HepG2 (cell line): ENCODE measurements around the gene ZDHHC14. TPM values are rescaled to one million over a fixed set of nuclear protein-coding genes. Genes with fewer than 3 reads are reported as not detected.

Experiments used
- EP300 ChIP-seq, 3 experiments: sonication (generic) in 1 of 3; formaldehyde crosslinking in 1 of 3; IDR thresholded peaks; 2 replicates each; pipeline versions ENCODE4 v1.5.1 to v1.6.1; 2011 to 2020; ENCODE audit warnings: low read depth in 2 of 3, low read length in 2 of 3, borderline replicate concordance in 1 of 3, improper control_type of control experiment in 1 of 3, mild to moderate bottlenecking in 1 of 3, missing genetic modification reagents in 1 of 3, moderate library complexity in 1 of 3
- FOXO1 ChIP-seq: sonication (generic); formaldehyde crosslinking; IDR thresholded peaks from 2 replicates; pipeline ENCODE4 v1.4.0; 2020; ENCODE audit warnings: missing genetic modification reagents
- GPN1 ChIP-seq: sonication (generic); formaldehyde crosslinking; IDR thresholded peaks from 2 replicates; pipeline ENCODE4 v1.5.1; 2020; ENCODE audit warnings: missing genetic modification reagents, borderline replicate concordance
- KLF13 ChIP-seq: sonication (generic); formaldehyde crosslinking; IDR thresholded peaks from 2 replicates; pipeline ENCODE4 v1.4.0; 2020; ENCODE audit warnings: mild to moderate bottlenecking, missing genetic modification reagents
- MIER2 ChIP-seq: IDR thresholded peaks from 2 replicates; pipeline ENCODE4 v1.6.1; 2016; ENCODE audit warnings: missing biosample characterization, missing genetic modification reagents
- MXD4 ChIP-seq: IDR thresholded peaks from 2 replicates; pipeline ENCODE4 v1.6.1; 2016; ENCODE audit warnings: mild to moderate bottlenecking, missing biosample characterization, missing genetic modification reagents
- NBN ChIP-seq: fragments of 450-650 bp; conservative IDR thresholded peaks from 2 replicates; pipeline ENCODE4 v1.6.1; 2017
- NFKB2 ChIP-seq: sonication (generic); formaldehyde crosslinking; IDR thresholded peaks from 2 replicates; pipeline ENCODE4 v1.4.0; 2020; ENCODE audit warnings: missing genetic modification reagents, borderline replicate concordance
- POLR2AphosphoS2 ChIP-seq: IDR thresholded peaks from 2 replicates; pipeline ENCODE4 v1.6.1; 2011; ENCODE audit warnings: low read depth, low read length, improper control_type of control experiment
- SKI ChIP-seq: fragments of 450-650 bp; IDR thresholded peaks from one replicate; pipeline ENCODE4 v1.6.1; 2018; ENCODE audit warnings: mild to moderate bottlenecking; ENCODE audit not compliant: partially characterized antibody
- SMAD3 ChIP-seq: sonication (generic); formaldehyde crosslinking; IDR thresholded peaks from 2 replicates; pipeline ENCODE4 v1.4.0; 2020; ENCODE audit warnings: missing genetic modification reagents
- SMARCC2 ChIP-seq: fragments of 450-650 bp; IDR thresholded peaks from 2 replicates; pipeline ENCODE4 v1.6.1; 2017; ENCODE audit warnings: antibody characterized with exemption, mild to moderate bottlenecking
- TGIF2 ChIP-seq: IDR thresholded peaks from 2 replicates; pipeline ENCODE4 v1.6.1; 2016; ENCODE audit warnings: control low read depth, missing compliant biosample characterization
- ZNF615 ChIP-seq: sonication (generic); formaldehyde crosslinking; IDR thresholded peaks from 2 replicates; pipeline ENCODE4 v1.5.0; 2020; ENCODE audit warnings: mild to moderate bottlenecking, missing genetic modification reagents, borderline replicate concordance
- ZNF746 ChIP-seq: sonication (generic); formaldehyde crosslinking; IDR thresholded peaks from 2 replicates; pipeline ENCODE4 v1.8.0; 2022; ENCODE audit warnings: mild to moderate bottlenecking, missing genetic modification reagents
- polyA plus RNA-seq, 8 experiments: library from polyadenylated mRNA; depleted of rRNA in 3 of 8; stranded (reverse) in 7 of 8; unstranded in 1 of 8; fragments of >200 nt; fragmentation: Illumina TruSeq in 4 of 8; extraction: Trizol in 4 of 8; gene quantifications; 2 replicates each; pipeline versions ENCODE4 v1.2.1 to v1.2.3, GENCODE V29; 2011 to 2016; ENCODE audit warnings: low read depth in 4 of 8, missing spikeins in 1 of 8, mixed read lengths in 1 of 8; ENCODE audit not compliant: insufficient read depth in 1 of 8
- total RNA-seq, 5 experiments: library from RNA; depleted of rRNA; stranded (reverse); fragments of >200 nt; fragmentation: Illumina TruSeq; extraction: Trizol; gene quantifications; 2 replicates each; pipeline ENCODE4 v1.2.3, GENCODE V29; 2016; ENCODE audit warnings: low read depth in 1 of 5
- TF ChIP-seq, protein P1 (sequence below): sonication (generic); formaldehyde crosslinking; IDR thresholded peaks from 2 replicates; pipeline ENCODE4 v1.5.0; 2020; ENCODE audit warnings: missing genetic modification reagents, mild to moderate bottlenecking, borderline replicate concordance
- TF ChIP-seq, protein P2 (sequence below): sonication (generic); formaldehyde crosslinking; IDR thresholded peaks from 2 replicates; pipeline ENCODE4 v1.5.1; 2020; ENCODE audit warnings: mild to moderate bottlenecking, moderate library complexity, missing genetic modification reagents
- TF ChIP-seq, protein P3 (sequence below): sonication (generic); formaldehyde crosslinking; IDR thresholded peaks from 2 replicates; pipeline ENCODE4 v1.5.0; 2020; ENCODE audit warnings: mild to moderate bottlenecking, missing genetic modification reagents, borderline replicate concordance
- TF ChIP-seq, protein P4 (sequence below): sonication (generic); formaldehyde crosslinking; IDR thresholded peaks from 2 replicates; pipeline ENCODE4 v1.5.1; 2020; ENCODE audit warnings: missing genetic modification reagents, mild to moderate bottlenecking, borderline replicate concordance

The ZDHHC14 gene
- total and polyA plus RNA-seq, 2 of the 13 experiments (the other 11 are each of a cell fraction or from before 2014, with no cell fraction given), result 3.7 to 9.5 TPM

DNA sequence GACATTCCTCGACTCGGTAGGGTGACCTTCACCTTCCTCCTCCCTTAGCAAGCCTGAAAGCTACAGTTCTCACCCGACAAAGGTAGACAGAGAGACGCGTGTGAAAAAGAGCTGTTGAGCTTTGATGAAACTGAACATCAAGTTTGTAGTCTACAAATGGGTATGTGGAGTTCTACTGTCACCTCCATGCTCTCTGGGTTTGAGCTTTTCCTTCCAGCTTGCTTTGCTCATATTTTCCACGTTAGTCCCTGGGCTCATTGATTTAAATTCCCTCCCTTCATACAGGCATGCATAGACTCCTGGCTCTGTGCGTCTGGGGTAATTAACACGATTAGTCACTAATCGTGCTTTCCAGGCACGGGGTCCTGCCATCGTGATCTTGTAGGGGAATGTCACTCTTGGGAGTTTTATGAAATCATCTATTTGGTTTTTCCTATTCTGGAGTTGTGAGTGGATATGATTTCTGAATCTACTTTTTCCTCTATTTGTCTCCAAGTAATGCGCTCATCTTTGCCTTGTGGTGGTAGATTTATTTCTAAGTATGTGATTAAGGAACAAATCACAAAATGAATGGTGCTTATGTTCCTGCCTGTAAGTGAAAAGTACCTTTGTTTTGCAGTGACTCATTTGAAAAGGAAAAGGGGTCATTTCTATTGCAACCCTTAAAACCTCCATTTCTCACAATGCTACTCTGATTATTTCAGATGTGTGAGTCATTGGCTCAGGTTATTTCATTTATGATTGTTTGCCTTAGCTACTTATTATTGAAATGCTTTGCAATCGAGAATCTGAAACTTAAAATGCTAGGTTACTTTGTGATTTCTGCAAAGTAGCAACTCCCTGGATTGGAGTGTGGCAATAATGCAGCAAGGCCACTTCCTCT, 154.6 kb downstream of the ZDHHC14 start (continued):
- TF ChIP-seq, protein P1, sequence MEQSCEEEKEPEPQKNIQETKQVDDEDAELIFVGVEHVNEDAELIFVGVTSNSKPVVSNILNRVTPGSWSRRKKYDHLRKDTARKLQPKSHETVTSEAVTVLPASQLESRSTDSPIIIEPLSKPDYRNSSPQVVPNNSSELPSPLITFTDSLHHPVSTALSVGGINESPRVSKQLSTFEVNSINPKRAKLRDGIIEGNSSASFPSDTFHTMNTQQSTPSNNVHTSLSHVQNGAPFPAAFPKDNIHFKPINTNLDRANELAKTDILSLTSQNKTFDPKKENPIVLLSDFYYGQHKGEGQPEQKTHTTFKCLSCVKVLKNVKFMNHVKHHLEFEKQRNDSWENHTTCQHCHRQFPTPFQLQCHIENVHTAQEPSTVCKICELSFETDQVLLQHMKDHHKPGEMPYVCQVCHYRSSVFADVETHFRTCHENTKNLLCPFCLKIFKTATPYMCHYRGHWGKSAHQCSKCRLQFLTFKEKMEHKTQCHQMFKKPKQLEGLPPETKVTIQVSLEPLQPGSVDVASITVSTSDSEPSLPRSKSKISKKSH (CRISPR knock-in tag), result no peak
- TF ChIP-seq POLR2AphosphoS2 (no peak), SMARCC2 (no peak), TGIF2 (CRISPR knock-in tag) (no peak), SMAD3 (CRISPR knock-in tag) (no peak), EP300 (IDR thresholded peaks at IDR 0.05; ENCODE audit: low read depth in 2 of 2, low read length in 2 of 2) (no peak), EP300 (CRISPR knock-in tag; IDR thresholded peaks at IDR 0.05; ENCODE audit: borderline replicate concordance) (no peak), KLF13 (no peak), NBN (no peak), FOXO1 (CRISPR knock-in tag) (no peak), ZNF746 (CRISPR knock-in tag) (no peak), SKI (peak; percentile 74), GPN1 (CRISPR knock-in tag) (no peak), ZNF615 (CRISPR knock-in tag) (no peak), NFKB2 (CRISPR knock-in tag) (no peak), MIER2 (CRISPR knock-in tag) (no peak), MXD4 (CRISPR knock-in tag) (no peak)
- TF ChIP-seq, protein P2, sequence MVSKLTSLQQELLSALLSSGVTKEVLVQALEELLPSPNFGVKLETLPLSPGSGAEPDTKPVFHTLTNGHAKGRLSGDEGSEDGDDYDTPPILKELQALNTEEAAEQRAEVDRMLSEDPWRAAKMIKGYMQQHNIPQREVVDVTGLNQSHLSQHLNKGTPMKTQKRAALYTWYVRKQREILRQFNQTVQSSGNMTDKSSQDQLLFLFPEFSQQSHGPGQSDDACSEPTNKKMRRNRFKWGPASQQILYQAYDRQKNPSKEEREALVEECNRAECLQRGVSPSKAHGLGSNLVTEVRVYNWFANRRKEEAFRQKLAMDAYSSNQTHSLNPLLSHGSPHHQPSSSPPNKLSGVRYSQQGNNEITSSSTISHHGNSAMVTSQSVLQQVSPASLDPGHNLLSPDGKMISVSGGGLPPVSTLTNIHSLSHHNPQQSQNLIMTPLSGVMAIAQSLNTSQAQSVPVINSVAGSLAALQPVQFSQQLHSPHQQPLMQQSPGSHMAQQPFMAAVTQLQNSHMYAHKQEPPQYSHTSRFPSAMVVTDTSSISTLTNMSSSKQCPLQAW (CRISPR knock-in tag), result no peak
- TF ChIP-seq, protein P3, sequence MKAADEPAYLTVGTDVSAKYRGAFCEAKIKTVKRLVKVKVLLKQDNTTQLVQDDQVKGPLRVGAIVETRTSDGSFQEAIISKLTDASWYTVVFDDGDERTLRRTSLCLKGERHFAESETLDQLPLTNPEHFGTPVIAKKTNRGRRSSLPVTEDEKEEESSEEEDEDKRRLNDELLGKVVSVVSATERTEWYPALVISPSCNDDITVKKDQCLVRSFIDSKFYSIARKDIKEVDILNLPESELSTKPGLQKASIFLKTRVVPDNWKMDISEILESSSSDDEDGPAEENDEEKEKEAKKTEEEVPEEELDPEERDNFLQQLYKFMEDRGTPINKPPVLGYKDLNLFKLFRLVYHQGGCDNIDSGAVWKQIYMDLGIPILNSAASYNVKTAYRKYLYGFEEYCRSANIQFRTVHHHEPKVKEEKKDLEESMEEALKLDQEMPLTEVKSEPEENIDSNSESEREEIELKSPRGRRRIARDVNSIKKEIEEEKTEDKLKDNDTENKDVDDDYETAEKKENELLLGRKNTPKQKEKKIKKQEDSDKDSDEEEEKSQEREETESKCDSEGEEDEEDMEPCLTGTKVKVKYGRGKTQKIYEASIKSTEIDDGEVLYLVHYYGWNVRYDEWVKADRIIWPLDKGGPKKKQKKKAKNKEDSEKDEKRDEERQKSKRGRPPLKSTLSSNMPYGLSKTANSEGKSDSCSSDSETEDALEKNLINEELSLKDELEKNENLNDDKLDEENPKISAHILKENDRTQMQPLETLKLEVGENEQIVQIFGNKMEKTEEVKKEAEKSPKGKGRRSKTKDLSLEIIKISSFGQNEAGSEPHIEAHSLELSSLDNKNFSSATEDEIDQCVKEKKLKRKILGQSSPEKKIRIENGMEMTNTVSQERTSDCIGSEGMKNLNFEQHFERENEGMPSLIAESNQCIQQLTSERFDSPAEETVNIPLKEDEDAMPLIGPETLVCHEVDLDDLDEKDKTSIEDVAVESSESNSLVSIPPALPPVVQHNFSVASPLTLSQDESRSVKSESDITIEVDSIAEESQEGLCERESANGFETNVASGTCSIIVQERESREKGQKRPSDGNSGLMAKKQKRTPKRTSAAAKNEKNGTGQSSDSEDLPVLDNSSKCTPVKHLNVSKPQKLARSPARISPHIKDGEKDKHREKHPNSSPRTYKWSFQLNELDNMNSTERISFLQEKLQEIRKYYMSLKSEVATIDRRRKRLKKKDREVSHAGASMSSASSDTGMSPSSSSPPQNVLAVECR (CRISPR knock-in tag), result no peak
- TF ChIP-seq, protein P4, sequence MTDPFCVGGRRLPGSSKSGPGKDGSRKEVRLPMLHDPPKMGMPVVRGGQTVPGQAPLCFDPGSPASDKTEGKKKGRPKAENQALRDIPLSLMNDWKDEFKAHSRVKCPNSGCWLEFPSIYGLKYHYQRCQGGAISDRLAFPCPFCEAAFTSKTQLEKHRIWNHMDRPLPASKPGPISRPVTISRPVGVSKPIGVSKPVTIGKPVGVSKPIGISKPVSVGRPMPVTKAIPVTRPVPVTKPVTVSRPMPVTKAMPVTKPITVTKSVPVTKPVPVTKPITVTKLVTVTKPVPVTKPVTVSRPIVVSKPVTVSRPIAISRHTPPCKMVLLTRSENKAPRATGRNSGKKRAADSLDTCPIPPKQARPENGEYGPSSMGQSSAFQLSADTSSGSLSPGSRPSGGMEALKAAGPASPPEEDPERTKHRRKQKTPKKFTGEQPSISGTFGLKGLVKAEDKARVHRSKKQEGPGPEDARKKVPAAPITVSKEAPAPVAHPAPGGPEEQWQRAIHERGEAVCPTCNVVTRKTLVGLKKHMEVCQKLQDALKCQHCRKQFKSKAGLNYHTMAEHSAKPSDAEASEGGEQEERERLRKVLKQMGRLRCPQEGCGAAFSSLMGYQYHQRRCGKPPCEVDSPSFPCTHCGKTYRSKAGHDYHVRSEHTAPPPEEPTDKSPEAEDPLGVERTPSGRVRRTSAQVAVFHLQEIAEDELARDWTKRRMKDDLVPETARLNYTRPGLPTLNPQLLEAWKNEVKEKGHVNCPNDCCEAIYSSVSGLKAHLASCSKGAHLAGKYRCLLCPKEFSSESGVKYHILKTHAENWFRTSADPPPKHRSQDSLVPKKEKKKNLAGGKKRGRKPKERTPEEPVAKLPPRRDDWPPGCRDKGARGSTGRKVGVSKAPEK (CRISPR knock-in tag), result peak; percentile 66; the same call in 1 of the 2 replicates
